Adrenal gland (tissue), 5 donors: ENCODE measurements around the gene IGSF6.
A peak's percentile ranks its signal among the peaks of the same experiment; 100 is the strongest.

Source experiments
- POLR2A ChIP-seq, 2 donors: fragments of 450-650 bp; IDR thresholded peaks; one replicate each; pipeline ENCODE4 v1.6.1; 2017; ENCODE audit warnings: antibody characterized with exemption in 2 of 2, mild to moderate bottlenecking in 2 of 2, moderate library complexity in 1 of 2
- TF ChIP-seq, protein P1 (sequence below), 6 experiments: fragments of 450-650 bp in 4 of 6; fragments of 200-600 bp in 2 of 6; sonication (generic) in 1 of 6; IDR thresholded peaks; 1 replicate in 5 of 6; 2 replicates in 1 of 6; pipeline versions ENCODE4 v1.5.1 to v1.8.0; 2016 to 2021; ENCODE audit warnings: antibody characterized with exemption in 6 of 6, mild to moderate bottlenecking in 2 of 6, moderate library complexity in 1 of 6
- donor health status: DM: no; HTN: no; CAD: no.

DNA sequence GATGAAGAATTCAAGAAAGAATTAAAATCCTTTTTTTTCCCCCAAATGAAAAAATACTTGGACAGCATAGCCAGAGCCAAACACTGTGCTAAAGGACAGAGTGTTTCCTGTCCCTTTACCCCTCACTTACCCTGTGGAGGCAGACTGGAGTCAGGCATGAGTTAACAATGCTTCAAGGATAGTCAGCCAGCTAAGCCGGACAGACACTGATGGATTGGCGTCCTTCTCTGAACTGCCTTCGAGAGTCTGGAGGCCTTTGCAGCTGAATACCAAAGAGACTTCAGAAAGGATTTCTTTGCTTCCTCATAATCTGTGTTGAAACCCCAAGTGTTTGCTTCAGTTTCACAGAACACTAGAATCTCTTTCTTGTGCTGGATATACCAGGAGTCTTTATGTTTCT is 48.5 kb downstream of the IGSF6 start:
- TF ChIP-seq, protein P1, sequence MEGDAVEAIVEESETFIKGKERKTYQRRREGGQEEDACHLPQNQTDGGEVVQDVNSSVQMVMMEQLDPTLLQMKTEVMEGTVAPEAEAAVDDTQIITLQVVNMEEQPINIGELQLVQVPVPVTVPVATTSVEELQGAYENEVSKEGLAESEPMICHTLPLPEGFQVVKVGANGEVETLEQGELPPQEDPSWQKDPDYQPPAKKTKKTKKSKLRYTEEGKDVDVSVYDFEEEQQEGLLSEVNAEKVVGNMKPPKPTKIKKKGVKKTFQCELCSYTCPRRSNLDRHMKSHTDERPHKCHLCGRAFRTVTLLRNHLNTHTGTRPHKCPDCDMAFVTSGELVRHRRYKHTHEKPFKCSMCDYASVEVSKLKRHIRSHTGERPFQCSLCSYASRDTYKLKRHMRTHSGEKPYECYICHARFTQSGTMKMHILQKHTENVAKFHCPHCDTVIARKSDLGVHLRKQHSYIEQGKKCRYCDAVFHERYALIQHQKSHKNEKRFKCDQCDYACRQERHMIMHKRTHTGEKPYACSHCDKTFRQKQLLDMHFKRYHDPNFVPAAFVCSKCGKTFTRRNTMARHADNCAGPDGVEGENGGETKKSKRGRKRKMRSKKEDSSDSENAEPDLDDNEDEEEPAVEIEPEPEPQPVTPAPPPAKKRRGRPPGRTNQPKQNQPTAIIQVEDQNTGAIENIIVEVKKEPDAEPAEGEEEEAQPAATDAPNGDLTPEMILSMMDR (IDR thresholded peaks at IDR 0.05), result no peak
- peak in 1 of 2 donors; percentile 43 for TF ChIP-seq POLR2A (IDR thresholded peaks at IDR 0.05)
